Stimulated activated CD8-positive, alpha-beta memory T cell treated with anti-CD3 and anti-CD28 coated beads, Interleukin-7, amount 100 ng/mL, for 48 hours (primary cell): ENCODE results near the gene ESR1.
"Not testable (repeated sequence)": the region's sequence is repeated elsewhere in the genome, so short reads cannot be mapped to it uniquely, and the experiment has no call there.

Source experiments
- DNase-seq, 2 donors: peaks; one replicate each; pipeline ENCODE4 v3.0.0-alpha.2; 2020; ENCODE audit warnings: low read depth in 1 of 2; ENCODE audit errors: extremely low read depth in 1 of 2

Gene ESR1

DNA sequence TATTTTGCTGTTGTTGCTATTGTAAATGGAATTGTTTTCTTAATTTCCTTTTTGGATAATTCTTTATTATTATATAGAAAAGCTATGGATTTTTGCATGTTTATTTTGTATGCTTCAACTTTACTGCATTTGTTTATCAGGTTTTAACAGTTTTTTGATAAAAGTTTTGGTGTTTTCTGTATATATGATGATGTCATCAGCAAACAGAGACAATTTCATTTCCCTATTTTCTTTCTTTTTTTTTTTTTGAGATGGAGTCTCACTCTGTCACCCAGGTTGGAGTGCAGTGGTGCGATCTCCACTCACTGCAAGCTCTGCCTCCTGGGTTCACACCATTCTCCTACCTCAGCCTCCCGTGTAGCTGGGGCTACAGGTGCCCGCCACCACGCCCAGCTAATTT is 156.9 kb downstream of the ESR1 start:
- DNase-seq = not testable (repeated sequence)

DNA sequence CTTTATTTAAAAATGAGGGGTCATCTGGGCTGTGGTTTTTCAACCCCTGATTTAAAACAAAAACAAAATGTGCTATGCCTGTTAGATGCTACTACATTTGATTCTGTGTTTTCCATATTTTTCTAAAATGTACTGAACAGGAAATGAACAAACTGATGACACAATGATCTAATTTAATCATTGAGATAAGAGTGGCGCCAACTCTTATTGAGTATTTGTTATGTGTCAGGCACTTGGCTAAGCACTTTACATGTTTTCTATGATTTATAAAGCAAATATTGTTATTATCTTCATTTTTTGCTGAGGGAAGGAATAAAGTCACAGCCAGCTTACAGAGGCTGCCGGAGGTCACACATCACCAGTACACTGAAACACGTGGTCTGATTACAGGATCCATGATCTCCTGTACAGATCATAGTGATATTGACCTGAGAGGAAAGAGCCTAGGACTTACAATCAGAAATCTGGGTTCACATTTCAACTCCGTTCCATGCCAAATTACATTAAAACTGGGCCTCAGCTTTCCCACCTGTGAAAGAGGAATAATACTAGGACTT is 166.7 kb downstream of the ESR1 start:
- DNase-seq = no peak

DNA sequence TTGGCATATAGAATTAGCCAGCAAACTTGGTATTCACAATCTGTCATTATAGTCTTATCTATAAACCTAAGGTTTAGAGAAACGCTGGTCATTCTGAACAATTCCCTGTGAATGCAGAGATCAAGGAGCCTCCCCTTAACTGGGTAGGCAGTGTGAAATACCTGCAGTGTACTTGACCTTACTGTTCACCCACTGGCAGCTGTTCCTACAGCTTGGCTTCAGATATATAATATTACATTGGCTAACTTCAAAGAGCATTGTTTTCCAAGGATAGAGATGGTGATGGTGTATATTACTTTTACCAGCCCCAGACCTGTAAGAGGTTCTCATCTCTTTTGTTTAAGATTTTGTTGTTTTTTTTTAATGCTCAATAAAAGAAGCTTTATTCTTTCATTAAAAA is 168.3 kb downstream of the ESR1 start:
- DNase-seq = no peak

DNA sequence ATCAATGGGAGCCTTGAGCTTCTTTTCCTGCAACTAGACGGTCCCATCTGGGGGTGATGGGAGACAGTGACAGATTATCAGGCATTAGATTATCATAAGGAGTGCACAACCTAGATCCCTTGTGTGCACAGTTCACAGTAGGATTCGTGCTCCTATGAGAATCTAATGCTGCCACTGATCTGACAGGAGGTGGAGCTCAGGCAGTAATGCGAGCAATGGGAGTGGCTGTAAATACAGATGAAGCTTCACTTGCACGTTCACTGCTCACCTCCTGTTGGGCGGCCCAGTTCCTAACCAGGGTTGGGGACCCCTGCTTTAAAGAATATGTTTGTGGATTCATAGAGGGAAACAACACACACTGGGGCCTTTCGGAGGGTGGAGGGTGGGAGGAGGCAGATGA is 180.7 kb downstream of the ESR1 start:
- DNase-seq = not testable (repeated sequence)

DNA sequence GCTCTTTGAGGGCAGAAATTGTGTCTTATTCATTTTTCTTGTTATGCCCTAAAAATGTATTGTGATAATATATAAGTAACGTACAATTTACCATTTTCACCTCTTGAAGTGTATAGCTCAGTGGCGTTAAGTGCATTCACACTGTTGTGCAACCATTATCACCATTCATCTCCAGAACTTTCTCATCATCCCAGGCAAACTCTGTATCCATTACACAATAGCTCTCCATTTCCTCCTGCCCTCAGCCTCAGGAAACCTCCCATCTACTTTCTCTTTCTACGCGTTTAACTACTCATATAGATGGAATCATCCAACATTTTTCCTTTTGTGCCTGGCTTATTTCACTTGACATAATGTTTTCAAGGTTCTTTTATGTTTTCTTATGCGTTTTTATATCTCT is 184.6 kb downstream of the ESR1 start:
- no peak for DNase-seq

DNA sequence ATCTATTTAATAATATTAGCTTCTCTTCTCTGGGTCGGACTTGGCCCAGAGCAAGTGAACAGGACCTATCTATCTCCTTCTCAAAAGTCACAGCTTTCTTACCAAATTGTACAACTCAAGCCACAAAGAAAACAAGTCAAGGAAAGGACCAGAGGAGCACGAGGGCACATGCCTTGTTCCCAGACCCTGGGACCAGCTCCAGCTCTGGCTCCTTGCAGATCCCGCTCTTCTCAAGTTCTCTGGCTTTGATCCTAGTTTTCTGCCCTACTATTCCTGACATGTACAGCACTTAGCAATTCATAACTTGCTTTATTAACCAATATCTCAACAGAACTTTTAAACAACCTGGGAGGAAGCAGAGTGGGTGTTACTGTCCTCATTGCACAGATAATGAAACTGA is 185.9 kb downstream of the ESR1 start:
- DNase-seq = no peak

DNA sequence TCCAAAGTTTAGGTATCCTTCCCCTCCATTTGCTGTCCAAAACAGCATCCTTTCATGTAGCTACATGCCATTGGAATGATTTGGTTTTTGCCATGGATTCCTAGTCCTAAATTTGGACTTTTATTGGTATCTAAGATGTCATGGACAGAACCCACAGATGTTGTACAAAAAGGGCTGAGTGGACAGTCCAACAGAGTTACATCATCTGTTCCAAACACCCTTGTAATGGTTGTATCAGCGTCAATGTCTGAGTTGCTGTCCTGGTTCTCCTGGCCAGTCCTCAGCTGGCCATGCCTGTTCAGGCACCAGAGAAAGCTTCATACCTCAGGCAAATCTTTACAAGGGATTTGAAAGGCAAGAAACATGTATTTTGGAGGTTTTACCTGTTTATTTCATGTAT is 191.3 kb downstream of the ESR1 start:
- no peak for DNase-seq

DNA sequence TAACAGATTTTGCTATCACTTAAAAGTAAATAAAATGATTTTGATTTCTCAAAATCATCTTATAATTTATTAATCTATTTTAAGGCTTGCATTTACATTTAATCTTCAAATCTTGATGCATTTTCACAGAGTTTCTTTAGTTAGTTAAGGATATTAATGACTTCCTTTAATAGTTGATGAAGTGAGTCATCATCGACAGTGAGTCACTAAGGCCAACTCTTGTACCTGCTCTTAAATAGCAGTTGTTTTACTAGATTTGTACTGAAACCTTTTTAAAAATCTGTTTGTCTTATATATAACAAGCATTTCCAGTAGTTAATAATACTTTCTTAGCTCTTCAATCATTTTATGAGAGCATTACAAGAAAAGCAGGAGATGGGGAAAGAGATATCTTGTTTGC is 191.7 kb downstream of the ESR1 start:
- DNase-seq = no peak

DNA sequence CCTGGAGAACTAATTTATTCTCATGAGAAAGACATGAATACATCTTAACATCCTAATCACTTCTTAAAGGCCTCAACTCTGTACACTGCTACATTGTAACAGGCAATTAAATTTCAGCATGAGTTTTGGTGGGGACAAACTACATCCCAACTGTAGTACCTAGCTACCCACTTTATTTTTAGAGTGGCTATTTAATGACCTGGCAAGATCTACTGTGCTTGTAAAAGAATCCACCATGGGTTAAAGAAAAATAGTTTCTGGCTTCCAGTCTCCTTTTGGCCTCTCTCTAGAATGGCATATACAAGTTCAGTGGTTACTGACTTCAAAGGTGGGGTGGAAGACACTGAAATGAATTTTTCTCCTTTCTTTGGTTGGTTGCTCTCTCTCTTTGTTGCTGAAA is 193.9 kb downstream of the ESR1 start:
- no peak for DNase-seq

DNA sequence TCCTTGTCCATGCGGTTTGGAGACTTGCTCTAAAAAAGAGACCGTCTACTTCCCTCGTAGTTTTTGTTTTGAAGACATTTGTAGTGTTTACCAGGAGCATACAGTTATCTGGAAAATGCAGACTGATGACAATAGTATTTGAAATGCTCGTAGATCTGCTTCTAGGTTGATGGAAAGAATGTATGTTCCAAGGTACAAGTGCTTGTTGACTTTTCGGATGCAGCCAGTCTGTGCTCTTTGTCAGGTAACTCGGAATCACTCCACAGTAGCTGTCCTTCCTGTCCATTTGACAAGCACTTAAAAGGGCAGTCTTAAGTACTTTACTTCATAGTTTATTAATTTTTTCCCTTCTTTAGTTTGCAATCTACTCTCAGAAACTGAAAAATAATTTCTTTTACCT is 194.8 kb downstream of the ESR1 start:
- DNase-seq = no peak

DNA sequence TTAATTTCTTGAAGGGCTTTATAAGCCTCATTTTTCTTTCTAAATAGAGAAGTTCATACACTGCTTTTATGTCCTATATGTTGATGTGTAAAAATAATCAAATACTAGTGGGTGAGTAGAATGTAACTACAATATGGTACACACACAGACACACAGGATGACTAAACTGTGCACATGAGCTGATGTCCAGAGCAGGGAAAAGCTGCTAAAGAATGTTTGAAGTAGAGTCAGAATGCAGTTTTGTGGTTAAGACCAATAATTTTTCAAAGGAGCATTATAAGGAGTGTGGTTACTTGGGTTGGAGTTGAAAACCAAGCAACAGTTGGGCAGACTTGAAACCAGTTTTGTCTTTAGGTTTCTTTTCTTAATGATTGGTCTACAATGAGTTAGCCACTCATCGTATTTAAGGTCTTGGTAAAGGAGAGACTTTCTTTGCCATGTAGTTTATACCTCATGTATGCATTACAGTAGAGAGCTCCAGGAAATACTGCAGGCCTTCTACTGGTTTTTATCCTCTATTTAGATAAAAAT is 196.6 kb downstream of the ESR1 start:
- DNase-seq = no peak

DNA sequence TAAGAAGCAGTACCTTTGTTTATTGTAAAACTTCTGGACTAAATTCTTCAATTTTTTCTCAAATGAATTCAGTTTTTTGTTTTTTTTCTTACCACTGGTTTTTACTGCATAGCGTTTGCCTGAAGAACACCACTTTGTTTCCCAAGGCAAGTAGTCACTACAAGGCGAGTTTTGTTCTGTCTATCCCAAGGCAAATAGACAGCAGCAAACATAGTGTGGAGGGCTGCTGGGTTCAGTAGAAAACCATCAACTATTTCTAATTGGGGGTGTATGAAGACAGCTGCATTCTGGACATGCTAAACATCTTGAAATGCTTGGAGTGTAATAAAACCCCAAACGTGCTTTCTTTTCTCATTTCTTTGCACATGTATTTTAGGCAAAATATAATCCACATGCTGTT is 197.4 kb downstream of the ESR1 start:
- no peak for DNase-seq

DNA sequence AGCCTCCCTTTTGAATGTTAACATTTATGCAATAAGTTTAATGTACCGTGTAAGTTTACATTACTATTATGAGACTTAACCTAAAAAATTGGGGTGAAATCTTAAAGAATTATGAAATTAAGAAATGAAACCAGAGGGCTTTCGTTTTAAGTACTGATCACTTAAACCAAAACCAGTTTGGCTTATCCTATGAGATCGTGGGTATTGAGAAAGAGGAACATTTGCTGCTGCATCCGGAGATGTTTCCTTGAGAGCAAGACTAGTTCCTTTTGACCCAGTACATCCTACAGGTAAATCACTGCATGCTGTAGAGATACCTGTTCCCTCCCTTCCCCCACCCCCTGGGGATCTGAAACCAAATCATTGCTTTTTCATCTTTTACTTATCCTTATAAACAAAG is 201.3 kb downstream of the ESR1 start:
- no peak for DNase-seq

DNA sequence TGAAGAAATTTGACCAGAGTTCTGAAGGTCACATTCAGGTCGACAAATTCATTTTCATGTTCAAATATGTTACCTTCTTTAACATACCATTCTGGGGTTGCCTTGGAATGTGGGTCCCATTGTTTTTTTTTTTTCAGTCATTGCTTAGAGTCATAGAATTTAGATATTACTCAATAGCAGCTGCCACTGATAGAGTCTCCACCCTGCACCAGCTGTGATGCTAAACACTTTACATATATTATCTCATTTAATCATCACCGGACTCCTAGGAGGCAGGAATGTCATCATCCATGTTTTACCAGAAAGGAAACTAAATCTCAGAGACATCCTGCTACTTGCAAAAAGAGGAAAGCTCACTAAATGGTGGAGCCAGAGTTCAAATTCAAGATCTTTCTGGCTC is 204.7 kb downstream of the ESR1 start:
- DNase-seq = no peak

DNA sequence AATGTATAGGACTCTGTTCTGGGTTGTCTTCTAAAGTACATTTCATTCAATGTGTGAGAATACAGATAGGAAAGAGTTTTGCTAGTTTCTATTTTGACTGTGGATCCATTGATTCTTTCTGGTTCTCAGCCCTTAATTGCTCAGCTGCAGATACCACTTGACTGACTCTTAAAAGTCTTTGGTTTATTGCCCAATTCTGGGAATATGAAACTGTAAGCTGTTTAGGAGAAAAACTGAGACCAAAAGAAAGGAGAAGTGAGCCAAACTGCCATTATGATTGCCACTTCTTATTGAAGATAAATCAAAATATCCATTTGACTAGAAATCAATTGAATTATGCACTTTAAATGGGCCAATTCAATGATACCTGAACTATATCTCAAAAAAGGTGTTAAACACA is 211.4 kb downstream of the ESR1 start:
- DNase-seq = no peak

DNA sequence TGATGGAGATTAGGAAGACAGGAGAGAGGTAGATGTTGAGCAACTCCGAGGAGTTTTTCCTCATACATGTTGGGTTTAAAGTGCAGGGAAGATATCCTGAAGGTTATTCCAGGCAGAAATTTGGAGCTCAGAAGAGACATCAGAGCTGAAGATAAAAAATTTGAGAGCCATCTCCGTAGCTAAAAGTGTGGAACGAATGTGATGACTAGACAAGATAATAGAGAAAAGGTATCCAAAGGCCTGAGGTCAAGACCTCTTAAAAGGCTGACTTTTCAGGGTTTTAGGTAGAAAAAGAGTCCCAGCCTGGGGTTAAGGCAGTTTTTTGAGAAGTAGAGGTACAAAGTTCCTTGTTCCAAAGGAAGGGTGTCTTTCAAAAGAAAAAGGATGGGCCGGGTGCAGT is 214.8 kb downstream of the ESR1 start:
- DNase-seq = no peak

DNA sequence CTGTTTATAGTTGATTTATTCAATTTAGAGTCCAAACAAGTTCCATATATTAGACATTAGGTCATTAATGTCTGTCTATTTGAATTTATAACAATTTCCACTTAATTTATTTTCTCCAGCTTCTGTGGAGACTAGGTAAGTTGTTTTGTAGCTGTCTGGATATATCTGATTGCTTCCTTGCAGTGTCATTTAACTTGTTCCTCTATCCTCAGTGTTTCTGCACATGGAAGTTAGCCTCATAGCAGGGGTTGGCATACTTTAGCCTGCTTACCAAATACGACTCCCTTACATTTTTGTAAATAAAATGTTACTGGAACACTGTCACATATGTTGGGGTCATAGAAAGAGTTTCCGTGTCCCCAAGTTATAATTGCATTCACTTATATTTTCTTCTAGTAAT is 216.1 kb downstream of the ESR1 start:
- DNase-seq = no peak

DNA sequence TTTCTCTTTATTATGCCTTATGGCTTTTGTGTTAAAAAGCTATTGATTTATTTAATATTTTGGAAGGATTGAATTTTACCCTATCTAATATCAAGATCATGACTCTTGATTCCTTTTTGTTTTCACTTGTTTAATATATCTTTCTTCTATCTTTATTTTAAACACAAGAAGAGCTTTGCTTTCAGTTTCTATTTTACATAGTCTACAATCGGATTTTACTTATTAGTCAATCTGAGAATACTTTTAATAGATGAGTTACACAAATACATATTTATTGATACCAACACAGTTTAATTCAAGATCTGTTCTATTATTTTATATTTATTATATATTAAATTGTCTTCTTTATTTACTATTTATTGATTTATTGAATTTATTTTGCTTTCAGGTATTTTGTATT is 218.8 kb downstream of the ESR1 start:
- no peak for DNase-seq

DNA sequence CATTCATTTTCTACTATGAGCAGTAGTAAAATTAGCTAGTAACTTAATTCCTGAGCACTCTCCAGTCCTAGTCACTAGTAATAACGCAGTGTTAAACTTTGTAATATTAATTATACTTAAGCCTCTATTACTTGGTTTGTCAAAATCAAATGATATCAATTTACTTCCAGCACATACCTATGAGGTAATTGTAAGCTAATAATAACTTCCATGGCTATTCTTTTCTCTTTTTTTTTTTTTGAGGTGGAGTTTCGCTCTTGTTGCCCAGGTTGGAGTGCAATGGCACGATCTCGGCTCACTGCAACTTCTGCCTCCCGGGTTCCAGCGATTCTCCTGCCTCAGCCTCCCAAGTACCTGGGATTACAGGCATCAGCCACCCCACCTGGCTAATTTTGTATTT is 219.3 kb downstream of the ESR1 start:
- not testable (repeated sequence) for DNase-seq

DNA sequence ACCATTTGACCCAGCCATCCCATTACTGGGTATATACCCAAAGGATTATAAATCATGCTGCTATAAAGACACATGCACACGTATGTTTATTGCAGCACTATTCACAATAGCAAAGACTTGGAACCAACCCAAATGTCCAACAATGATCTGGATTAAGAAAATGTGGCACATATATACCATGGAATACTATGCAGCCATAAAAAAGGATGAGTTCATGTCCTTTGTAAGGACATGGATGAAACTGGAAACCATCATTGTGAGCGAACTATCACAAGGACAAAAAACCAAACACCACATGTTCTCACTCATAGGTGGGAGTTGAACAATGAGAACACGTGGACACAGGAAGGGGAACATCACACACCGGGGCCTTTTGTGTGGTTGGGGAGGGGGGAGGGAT is 226.3 kb downstream of the ESR1 start:
- DNase-seq = not testable (repeated sequence)

DNA sequence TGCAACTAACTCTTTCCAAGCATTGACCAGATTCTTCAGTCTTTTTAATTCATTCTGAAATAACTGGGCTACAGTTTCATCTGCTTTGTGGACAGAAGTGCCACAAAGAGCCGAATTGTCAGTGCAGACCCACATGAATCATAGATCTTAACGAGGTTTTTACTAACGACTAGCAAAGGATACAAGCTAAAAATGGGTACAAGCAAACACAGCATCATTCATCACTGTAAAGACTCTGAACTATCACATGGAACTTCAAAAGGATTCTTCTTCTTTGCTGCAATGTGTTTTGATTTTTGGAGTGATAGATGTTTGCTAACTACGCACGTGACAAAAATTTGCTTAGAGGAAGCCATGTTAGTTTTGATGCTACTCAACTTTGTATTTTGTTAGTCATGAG is 227.1 kb downstream of the ESR1 start:
- DNase-seq = no peak

DNA sequence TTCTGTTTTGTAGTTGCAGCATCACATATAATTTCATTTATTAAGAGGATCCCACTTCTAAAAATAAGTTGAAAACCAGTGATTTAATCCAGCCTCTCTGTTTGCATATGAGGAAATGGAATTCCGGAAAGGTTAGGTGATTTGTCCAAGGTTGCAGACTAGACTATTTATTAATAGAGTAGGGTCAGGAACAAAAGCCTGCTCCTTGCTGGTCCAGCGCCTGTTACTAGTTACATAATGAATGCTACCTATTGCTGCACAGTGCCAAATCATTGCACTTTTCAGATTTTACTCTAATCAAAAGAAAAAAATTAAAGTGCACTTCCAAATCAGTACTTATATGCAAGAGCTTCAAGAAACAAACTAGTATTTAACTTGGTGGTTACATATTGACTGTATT is 238.6 kb downstream of the ESR1 start:
- no peak for DNase-seq

DNA sequence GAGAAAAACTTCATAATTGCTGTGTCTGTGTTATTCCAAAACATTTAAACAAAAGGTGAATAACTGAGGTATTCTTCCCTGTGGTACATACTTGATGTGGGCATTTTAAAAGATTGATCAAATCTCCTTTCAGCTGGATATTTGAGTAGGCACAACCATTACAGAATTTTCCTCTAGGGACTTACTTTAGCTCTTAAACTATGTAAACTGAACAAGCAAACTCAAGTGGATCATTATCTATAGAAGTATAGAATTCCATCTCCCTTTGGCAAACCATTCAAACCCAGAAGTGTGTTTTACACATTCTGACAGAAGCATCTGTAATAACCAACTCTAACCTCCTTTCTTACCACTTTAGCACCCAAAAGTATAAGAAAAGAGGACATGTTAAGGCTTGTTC is 241.4 kb downstream of the ESR1 start:
- DNase-seq = no peak

DNA sequence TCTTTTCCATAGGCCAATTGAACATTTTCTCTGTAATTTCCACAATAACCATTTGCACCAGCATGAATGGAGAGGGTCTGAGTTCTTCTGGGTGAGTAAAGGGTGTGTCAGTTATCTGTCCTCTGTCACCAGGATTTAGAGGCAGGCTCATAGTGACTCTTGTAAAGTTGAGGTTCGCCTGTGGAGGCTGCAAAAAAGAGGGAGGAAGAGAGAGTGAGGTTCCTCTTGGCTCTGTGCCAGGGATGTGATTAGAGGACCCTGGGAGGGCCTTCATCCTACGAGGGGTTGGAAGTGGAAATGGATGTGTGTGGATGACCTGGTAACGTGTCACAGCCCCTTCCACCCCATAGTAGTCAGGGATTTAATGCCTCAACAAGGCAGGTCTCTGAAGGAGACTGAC is 242.0 kb downstream of the ESR1 start:
- DNase-seq = no peak
